Muscle of back (tissue), 13 donors: ENCODE data around the gene THRB. TPM values are rescaled to one million over a fixed set of nuclear protein-coding genes. Genes with fewer than 3 reads are reported as not detected.

Experiments used
- DNase-seq, 3 donors: peaks; one replicate each; pipeline versions ENCODE4 v3.0.0 to v3.0.0-alpha.2; 2013
- long read RNA-seq, 9 donors: transcript quantifications; one replicate each; lab custom pipeline, GENCODE V29; 2026
- polyA plus RNA-seq, 10 donors: library from polyadenylated mRNA; unstranded; fragments of 120-200 nt; gene quantifications; one replicate each; pipeline ENCODE4 v1.2.1, GENCODE V29; 2013; ENCODE audit not compliant: insufficient read length in 10 of 10

Gene THRB
- 1 to 10 TPM in 8 of 10 donors, under 1 TPM in 2; 0.88 to 5.3 (median 1.3) TPM for polyA plus RNA-seq
- long read RNA-seq, donor 1: 0 reads
- long read RNA-seq, donor 2: 0 reads
- long read RNA-seq, donor 3: 0 reads
- long read RNA-seq, donor 4, full-length matches to known transcripts: 1 of 1 reads
- long read RNA-seq, donor 4, partial matches to known transcripts: 0 of 1 reads
- long read RNA-seq, donor 4, other reads (novel, unspliced or antisense): 0 of 1 reads
- long read RNA-seq, donor 5: 0 reads
- long read RNA-seq, donor 6: 0 reads
- long read RNA-seq, donor 7: 0 reads
- long read RNA-seq, donor 8: 0 reads
- long read RNA-seq, donor 9: 0 reads

DNA sequence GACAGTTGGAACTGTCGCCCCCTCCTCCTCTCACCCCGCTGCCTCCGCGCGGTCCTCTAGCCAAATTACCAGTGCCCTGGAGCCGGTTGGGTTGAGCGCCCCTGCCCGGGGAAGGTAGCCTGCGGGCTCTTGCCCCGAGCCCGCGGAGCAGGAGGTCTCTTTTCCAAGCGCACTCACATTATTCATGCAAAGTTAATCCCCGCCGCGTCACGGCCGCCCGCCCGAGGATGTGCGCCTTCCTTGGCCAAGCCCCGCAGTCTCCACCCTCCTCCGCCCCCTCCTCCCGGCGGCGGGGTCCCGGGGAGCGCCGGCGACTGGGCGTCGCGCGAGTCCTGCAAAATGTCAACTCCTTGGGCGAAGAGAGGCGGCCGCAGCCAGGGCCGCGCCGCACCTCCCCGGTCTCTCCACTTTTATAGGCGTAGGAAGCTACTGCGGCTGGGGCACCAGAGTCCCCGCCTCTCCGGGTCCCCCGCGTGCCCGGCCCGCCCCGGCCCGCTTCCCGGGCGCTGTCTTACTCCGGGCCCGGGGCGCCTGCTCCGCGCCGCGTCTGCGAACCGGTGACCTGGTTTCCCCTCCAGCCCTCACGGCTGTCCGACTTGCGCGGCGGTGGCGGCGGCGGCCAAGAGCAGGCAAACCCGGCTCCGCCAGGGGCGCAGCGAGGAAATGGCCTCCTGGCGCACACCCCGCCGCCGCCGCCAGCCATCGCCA, at the start of gene THRB:
Gene THRB (minus strand): TSS at position 233 of the 708 bp plus-strand sequence.
- DNase-seq: peak; percentile 38 to 88 (median 56)

- DNase-seq: no peak
Observed at GRCh38 chr3:24541935-24542334, 47.3 kb upstream of the THRB start.

DNA sequence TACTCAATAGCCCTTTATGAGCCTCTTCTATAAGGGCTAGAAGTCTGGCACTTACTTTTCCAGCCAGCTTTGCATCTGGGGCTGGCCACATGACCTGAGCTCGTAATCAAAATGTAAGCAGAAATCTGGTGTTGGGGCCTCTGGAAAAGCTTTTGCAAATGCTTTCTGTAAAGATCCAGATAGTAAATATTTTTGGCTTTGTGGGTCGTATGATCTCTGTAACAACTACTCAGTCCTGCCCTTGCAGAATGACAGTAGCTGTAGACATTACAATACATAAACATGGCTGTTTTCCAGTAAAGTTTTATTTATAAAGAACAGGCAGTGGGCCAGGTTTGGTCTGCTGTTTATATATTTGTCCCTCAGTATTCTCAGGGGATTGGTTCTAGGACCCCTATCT, 46.2 kb upstream of the THRB start:
- DNase-seq: no peak

DNA sequence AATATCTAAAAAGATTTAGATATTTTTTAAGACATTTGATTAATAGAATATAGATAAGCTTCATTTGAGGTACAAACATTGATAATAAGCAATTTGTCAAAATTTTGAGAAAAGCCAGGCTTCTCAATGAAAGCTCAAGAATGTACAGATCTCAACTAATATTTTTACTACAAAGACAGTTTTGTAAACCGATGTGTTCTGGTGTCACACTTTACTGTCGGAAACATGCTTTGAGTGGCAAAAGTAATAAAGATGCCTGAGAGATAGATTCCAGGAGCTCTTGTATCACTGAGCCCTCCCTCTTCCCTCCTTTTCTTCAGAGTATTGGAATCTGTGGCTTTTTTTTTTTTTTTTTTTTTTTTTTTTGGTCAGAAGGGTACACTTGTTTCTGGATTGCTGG, 45.0 kb upstream of the THRB start:
- no peak for DNase-seq

GRCh38 chr3:24538891-24539290, 44.2 kb upstream of the THRB start:
- DNase-seq: no peak

GRCh38 chr3:24533561-24534193, 39.0 kb upstream of the THRB start:
- no peak for DNase-seq

- no peak for DNase-seq
Observed at GRCh38 chr3:24530471-24530870, 35.8 kb upstream of the THRB start.

GRCh38 chr3:24529210-24529609, 34.6 kb upstream of the THRB start:
- DNase-seq: no peak

DNA sequence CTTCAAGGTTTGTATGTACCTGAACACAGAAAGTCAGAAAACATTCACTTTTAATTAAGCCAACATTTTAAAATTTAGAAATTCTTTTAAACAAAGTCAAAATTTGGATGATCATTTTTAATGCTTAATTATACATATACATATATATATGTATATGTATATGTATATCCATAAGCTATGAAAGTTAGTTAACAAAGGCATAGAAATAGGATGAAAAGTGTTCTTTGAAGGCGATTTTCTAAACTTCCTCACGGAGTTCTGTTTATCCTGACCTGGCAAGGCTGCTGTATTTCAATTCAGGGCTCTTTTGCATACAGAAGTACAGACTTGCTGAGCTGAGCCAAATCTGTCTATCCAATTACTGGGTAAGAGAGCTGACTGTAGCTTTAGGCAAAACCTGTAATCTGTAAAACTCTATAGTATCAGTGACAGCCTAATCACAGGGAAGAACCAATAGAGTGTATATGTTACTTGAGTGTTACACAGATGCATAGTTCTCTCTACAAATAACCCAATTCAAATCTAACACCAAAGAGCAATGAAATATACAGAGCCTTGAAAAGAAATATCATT, 32.1 kb upstream of the THRB start:
- no peak for DNase-seq

GRCh38 chr3:24525557-24525956, 30.9 kb upstream of the THRB start:
- DNase-seq: no peak

DNA sequence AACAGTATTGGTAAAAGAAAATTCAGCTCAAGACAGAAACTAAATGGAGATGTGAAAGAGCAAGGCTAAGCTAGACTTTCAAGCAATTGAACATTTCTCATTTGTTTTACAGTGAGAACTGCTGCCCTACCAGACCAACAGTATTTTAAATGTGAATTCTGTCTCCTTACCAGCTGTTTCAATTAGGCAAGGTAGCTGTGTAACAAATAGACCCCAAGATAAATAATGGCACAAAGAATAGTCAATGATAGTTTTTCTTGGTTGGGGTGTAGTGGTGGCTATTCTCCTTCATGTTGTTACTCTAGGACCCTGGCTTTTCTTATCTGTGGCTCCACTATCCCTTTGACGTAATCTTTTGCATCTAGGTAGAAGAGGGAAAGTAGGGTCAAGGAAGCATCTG, 30.4 kb upstream of the THRB start:
- no peak for DNase-seq

DNA sequence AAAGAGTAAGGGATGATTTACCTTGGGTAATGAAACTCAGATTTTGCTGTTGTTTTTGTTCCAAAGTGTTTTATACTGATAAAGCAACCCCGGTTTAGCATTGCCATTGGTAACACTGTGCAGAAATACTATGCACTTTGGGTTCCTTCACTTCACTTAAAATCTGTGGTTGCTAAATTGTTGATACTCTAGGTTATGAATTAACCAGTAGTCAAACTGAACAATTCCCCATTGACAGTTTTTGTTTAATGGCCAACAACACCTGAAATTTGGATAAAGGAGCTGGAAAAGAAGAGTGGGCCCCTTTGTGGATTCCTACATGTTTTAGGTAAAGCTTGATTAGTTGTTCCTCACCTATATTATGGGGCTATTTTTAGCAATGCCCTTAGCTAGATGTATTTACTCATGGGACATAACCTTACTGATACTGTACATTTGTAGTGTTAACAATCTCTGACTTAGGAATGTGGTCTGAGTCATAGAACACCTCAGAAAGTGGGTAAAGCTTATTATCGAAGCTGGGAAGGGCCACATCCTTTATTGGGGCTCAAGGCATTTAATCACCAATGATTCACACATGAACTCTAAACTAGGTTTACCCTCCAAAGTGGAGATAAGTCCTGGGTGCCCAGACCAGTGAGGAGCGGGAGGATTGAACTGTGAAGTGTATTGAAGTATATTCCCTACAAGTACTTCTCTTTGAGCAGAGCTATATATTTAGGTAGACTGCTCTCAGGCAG, 29.5 kb upstream of the THRB start:
- DNase-seq: no peak

DNA sequence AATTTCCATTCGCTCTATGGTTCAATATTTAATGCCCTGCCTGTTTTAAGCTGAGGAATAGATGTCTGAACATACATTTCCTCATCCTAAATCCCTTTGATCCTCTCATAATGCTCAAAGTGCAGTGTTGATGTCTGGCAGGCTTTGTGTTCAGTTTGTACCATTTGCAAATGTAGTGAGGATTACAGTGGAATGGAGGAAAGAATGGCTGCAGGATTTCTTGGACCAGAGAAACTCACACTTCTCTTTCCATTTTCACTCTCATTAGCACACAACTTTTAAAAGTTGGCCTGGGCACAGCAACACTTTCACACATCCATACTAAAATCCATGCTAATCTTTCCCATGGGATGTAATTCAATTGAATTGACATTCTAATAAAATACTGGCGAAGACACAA, 28.6 kb upstream of the THRB start:
- no peak for DNase-seq

DNA sequence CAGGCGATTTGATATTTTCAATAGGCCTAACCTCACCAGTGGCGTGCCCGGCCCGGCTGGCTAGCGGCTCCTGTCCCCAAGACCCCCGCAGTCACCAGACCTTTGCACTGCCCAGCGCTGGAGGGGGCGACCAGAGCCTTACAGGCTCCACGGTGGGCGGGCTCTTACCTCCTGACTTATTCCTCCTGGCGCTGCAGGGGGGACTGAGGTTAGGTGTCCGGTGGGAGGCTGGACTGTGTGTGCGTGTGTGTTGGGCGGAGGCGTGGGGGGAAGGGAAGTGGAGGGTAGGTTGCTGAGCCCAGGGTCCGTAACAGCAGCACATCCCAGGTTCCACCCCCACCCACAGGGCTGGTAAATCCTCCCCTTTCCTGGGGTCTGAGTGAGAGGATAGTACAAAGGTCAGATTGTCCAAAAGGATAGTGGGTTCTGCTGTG, 27.5 kb upstream of the THRB start:
- DNase-seq: no peak

DNA sequence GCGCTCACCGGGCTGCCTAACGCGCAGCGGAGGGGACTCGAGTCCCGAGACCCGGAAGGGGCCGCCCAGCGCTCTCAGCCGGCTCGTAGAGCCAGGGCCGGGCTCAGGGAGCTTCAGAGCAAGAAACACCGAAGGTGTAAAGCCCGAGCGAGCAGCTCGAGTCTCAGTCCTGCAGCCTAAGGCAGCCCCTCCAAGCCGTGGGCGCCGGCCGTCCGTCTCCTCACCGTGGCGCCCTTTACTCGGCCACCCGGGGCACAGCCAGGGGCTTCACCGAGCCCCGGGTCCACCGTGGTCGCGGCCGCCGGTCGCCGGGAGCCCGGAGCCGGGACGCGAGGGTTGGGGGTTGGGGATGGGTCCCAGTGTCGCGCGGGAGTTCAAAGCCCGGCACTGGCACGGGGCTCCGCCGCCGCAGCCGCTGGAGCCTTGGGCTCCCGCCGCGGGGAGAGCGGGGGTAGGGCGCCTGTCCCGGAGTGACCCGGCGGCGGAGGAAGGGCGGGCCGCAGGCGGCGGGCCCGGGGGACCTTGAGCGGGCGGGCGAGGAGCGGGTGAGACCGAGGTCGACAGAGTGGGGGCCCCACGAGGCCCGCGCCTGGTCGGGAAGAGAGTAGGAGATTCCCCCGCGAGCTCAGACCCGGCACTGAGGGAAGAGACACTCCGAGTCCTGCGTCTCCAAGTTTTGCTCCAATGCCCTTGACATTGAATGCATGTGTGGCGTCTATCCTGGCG, 26.9 kb upstream of the THRB start:
- DNase-seq: peak in 2 of 3 donors; percentile 52 to 80

DNA sequence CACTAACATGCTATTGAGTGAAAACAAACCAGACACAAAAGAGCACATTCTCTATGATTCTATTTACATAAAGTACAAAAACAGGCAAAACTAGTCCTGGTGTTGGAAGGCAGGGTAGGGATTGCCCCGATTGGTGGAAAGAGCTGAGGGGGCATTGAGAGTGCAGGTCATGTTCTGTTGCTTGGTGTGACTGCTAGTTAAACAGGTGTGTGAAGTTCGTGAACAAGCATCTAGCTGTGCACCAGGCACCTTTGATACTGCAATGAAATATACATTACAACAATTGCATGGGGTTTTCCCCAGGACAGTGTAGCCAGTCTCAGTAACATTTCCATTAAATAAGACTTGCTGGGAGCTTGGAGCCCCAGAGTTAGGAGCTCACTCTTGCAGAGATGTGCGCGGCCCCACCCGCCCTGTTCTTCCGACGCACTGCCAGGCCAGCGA, 26.3 kb upstream of the THRB start:
- DNase-seq: no peak

GRCh38 chr3:24520101-24520495, 25.4 kb upstream of the THRB start:
- DNase-seq: no peak

DNA sequence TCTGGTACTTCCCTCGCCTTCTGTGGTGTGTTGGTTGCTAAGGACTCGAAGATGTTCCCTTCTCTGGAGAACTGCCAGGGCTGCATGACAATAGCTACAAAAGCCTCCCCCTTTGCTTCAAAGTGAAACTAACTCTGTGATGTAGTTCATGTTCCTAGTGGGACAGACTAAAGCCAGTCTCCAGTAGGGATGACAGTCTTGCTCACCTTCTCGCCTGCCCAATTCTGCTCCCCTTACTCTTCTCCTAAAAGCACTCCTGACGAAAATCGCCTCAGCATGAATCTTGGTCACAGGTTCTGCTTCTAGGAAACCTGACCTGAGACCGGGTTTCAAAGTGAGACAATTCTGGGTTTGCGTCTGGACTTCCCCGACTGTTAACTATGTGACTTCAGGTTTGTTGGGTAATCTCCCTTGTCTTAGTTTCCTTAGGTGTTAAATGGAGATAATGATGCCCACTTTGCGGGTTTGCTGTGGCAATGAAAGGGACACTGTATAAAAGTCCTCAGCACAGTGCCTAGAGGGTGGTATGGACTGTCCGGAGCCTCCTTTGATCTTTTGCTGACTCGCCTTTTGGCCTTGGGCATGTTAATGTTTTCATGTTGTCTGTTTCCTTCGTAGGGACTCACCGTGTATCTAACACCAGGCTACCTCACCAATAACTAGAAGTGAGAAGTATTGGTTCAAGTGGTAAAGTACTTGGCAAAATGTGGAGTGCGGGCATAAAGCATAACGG, 24.9 kb upstream of the THRB start:
- DNase-seq: peak in 1 of 3 donors; percentile 53

DNA sequence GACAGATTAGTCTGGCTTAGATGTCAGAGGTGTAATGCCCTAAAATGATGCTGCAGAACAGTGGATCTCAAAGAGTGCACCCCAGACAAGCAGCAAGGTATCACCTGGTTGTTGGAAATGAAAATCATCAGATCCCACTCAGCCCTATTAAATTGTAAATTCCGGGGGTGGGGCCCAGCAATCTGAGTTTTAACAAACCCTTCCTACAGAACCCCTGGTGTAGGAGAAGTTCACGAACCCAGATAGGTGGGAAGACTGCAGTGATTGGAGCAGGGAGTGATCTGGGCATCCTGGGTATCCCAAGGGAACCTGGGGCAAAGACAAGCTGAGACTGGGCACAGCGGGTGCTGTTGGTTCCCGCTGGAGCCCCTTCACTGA, 24.3 kb upstream of the THRB start:
- DNase-seq: no peak

DNA sequence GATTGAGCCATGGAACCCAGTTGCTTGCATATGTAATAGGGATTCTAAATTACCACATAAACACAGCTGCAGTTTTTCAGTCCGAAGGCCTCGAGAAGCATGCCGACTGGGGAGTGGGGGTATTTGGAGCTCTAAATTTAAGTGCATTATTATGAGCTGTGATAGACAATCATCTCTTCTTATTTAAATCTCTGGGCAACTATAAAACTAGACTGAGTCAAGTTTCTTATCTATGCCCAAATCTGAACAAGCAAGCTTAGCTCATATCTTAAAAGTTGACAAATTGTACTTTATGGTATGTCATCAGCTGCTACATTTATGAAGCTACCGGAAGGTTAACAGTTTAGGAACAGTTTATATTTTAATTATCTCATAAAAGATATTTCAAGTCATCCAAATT, 19.5 kb upstream of the THRB start:
- DNase-seq: no peak
